IPS DF 19.7 (cell line): ENCODE measurements around the gene PTEN.

Source experiments
- DNase-seq: peaks from one replicate; pipeline ENCODE4 v3.0.0-alpha.2; 2013; ENCODE audit warnings: low read depth, low spot score

PTEN gene

DNA sequence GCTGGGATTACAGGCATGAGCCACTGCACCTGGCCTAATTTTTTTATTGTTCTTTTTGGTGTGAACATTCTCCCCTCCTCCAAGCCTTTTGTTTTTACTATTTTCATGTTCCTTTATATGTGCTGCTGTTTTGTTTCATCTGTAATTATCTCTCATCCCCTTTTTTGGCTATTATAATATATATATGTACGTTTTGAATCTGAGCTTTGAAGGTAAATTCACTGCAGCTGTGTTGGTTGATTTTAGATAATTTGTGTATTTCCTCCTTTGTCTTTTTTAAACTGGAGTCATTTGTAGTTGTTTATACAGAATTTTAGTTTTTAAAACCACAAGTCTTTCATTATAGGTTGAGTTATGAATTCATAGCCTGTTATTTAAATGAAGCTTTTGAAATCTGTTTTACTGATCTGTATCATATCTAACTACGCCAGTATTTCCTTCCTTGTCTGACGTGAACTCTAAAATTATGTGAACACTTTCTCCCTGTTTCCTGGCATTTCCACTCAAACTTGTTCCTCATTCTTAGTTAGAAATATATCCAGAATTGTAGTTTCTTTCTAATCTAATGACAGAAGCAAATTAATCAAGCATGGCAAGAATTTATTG is 54.9 kb downstream of the PTEN start:
- DNase-seq: no peak

DNA sequence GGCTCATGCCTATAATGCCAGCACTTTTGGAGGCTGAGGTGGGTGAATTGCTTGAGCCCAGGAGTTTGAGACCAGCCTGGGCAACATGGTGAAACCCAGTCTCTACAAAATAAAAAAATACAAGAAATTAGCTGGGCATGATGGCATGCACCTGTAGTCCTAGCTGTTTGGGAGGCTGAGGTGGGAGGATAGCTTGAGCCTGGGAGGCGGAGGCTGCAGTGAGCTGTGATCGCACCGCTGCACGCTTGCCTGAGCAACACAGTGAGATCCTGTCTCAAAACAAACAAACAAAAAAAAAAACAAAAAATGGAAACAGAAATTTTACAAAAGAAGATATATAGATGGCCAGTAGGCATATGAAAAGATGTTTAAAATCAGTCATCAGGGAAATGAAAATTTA is 57.1 kb downstream of the PTEN start:
- DNase-seq: no peak

DNA sequence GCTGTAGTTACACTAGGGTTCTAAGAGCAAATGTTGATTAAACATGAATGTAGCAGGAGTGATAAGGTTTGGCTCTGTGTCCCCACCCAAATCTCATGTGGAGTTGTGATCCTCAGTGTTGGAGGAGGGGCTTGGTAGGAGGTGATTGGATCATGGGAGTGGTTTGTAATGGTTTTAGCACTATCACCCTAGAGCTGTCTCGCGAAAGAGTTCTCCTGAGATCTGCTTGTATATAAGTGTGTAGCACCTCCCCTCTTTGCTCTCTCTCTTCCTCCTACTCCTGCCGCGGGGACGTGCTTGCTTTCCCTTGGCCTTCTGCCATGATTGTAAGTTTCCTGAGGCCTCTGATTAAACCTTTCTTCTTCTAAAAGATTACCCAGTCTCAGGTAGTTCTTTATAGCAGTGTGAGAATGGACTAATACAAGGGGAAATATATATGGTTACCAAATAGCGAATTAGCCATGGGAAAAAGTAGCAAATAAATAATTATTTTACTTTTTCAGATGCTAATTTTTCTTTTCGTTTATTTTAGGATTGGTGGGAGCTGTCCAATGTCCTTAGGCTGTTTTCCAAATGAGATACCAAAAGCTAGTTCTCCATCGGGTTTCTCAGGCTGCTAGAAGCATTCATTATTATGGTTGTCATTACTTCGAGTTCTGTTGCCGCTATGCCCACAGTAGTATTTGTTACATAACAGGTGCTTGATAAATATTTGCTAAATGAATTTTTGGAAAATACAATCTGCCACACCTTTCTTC is 58.7 kb downstream of the PTEN start:
- no peak for DNase-seq

DNA sequence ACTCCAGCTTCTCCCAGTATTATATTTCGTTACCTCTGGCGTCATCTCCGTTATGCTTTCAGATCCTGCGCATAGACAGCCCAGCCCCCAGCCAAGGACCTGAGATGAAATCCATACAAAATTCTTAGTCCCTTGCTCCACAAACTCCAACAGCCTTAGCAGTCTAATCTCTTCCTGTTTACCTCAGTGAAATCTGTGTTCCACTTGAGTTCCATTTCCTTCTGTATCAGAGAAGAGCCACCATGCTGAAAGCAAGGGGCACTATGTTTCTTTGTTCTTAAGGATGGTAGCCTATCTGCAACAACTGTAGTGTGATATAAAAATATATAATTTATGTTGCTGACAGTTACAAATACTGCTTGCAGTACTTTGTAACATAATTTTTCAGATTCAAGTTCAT is 59.8 kb downstream of the PTEN start:
- no peak for DNase-seq

DNA sequence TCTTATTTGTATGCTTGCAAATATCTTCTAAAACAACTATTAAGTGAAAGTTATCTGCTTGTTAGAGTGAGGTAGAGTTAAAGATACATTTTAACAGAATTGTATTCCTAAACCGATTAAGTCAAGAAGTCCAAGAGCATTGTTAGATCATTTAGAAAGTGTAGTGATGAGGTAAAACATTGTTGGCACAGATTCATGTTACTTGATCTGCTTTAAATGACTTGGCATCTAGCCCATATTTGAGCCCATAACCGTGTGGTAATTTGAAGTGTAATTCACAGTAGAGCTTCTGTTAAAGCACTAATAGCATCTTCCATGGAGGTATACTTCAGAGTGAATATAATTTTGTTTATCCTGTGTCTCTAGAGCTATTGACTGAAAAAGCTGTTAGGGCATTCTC is 62.1 kb downstream of the PTEN start:
- no peak for DNase-seq

DNA sequence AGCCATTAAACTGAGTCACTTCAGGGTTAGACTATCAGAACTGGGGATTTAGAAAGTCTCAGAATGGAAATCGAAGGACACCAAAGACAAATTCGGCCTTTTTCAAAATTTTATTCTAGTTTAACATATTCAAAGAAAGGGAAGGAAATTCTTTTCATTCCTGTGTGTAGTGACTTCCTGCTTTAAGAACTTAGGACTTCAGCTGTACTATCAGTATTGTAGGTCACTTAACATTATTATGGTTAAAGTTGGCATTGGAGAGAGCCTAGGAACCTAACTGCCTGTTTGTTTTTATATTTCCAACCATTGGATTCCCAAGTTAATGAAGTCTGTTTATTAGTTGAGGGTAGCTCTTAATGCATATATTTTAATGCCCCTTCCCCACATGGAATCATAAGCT is 63.7 kb downstream of the PTEN start:
- DNase-seq: no peak

DNA sequence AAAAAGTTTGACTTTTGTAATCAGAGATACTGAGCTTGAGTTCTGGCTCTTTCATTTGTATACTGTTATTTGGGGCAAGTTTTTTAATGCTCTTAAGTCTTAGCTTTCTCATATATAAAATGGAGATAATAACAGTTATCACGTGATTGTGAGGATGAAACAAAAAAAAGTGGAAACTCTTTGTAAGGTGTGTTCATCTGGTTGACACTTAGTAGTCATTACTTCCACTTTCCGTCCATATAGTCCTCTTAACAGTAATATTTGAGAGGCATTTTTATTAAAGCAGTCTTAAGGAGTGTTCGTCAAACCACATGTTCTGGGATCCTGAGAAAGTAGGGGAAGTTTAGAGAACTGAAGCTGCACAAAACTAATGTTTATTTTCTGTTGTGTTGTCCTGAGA is 65.6 kb downstream of the PTEN start:
- no peak for DNase-seq

DNA sequence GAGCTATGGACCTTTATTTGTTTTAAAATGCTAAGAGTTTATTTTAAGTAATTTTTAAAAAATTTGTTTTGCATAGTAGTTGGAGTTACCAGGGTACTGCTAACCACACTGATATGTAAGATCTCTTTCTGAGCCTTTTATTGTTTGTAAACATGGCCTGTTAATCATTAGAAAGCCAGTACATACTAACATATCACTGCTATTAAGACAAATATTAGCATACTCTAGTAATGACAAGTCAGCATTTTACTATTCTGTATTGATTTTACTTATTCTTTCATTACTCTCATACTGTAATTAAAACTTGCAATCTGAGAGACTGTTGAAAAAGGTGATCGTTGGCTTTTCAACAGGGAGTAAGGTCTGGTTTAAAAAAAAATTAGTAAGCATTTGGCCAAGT is 66.7 kb downstream of the PTEN start:
- DNase-seq: no peak

DNA sequence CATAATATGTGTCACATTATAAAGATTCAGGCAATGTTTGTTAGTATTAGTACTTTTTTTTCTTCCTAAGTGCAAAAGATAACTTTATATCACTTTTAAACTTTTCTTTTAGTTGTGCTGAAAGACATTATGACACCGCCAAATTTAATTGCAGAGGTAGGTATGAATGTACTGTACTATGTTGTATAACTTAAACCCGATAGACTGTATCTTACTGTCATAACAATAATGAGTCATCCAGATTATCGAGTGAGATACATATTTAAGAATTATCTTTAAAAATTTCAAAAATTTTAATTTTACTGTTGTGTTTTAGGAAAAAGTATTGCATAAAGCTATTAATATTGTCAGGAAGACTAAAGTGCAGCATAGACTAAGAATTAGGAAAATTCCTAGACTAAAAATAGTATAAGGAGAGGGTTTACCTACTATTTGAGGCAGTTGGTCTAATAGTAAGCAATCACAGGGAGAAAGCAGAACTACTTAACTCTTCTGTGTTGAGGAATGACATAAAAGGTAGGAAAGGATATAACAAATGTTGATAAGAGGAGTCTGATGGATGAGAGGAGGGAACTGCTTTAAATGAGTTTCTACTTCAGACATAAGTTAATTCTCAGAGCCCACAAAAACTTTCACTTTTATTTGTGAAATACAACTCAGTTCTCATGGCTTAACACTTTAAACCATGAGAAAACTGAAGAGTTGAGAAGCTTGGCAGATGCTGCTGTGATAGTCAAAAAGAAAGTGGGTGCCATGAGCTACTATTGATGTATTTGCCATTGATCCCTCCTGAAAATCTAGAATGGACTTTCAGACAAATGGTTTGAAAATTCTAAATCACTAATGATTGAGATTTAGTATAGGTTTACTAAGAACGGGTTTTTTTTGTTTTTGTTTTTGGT is 67.8 kb downstream of the PTEN start:
- no peak for DNase-seq

DNA sequence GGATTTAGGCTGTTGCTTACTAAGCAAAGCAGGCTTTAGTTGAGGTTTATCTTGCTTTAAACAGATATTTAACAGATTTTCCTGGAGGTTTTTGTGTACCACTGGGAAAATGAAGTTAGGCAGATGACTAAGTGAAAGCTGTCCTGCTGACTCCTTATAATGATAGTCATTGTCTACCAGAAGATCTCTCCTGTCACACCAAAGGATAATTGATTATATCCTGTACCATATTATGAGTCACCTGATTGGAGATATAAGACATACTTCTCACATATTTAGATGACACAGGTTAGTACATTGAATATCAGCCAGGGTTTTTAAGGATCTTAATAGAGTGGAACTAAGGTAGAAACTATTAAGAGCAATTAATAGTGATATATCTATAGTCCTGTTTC is 68.4 kb downstream of the PTEN start:
- no peak for DNase-seq

DNA sequence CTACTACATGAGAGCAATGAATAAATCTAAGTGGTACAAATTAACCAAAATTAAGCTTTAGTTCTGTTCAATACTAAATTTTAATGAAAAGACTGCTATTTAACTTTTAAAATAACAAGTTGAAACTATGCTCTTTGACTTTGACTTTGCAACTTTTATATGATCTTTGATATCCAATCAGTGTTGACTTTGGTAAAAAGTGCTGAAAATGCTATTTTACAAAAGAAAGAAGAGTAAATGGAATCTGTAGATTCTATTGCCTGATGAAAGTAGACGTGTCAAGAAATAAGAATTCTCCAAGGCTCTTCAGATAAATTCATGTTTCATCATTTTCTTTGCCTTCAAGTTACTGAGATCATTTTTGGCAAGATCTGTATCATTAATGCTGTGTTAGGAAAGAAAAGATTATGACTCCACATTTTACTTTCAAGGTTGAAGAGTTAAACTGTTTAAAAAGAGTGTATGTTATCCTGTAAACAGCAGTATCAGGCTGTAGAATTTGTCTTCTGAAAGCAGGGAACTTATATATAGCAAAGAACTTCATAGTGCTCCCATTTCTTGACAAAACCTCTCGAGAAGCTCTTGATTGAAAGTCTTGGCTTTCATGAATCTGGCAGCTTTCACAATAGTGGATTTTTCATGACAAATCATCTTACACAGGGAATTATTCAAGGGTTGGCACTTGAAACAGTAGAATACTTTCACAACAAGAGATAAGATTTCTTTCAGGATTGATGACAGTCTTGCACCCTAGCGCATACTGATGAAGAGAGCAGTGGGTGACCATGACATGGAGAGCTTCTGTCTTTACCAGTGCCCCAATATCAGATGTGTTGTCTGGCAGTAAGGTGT is 72.1 kb downstream of the PTEN start:
- no peak for DNase-seq

DNA sequence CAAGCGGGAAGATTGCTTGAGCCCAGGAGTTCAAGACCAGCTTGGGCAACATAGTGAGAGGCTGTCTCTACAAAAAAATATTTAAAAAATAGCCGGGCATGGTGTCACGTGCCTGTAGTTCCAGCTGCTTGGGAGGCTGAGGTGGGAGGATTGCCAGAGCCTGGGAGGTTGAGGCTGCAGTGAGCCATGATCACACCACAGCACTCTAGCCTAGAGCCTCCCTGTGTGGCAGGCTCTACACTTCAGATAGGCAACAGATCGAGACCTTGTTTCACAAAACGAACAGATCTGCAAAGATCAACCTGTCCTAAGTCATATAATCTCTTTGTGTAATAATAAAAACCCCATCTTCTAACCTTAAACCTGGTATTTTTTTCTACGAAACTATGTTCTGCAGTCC is 76.8 kb downstream of the PTEN start:
- DNase-seq: no peak

DNA sequence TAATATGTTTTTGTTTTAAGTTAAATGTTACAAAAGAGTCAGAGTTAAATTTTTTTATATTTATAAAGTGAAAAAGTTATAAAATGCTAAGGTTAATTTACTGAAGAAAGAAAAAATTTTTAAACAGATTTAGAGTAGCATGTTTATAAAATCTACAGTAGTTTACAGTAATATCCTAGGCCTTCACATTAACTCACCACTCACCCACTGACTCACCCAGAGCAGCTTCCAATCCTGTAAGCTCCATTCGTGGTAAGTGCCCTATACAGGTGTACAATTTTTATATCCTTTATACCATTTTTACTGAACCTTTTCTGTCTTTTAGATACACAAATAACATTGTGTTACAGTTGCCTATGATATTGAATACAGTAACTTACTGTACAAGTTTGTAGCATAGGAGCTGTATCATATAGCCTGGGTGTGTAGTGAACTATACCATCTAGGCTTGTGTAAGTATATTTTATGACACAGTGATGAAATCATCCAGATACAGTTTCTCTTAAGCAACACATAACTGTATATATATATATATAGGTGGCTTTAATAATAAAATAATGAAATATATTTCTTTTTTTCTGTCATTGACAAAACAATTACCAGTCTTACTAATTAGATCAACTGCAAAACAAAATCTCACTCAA is 79.6 kb downstream of the PTEN start:
- DNase-seq: no peak

DNA sequence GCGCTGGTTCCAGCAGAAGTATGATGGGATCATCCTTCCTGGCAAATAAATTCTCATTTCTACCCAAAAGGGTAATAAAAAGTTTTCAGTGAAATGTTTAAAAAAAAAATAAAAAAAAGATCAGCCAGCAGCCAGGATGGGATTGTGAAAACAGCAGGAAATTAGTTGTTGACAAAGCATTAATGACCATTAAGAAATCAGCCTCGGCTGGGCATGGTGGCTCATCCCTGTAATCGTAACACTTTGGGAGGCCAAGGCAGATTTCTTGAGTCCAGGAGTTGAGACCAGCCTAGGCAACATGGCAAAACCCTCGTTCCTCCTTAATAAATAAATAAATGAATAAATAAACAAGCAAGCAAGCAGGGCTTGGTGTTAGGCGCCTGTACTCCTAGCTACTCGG is 82.6 kb downstream of the PTEN start:
- no peak for DNase-seq

DNA sequence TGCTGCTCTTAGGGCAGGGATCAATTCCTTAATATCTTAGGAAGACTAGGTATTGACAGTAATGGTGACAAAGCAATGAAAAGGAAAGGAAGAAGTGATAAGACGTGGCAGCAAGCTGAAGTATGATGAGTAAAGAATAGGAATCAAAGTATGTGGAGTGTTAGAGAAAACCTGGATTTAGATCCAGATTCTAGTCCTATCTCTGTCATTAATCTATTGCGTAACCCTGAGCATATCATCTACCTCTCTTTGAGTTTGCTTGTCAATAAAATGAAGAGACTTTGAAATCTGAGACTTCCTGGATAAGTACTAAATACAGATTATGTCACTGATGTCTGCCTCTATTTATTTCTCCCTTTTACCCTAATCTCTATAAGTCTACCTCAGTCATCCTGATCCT is 89.2 kb downstream of the PTEN start:
- DNase-seq: no peak

DNA sequence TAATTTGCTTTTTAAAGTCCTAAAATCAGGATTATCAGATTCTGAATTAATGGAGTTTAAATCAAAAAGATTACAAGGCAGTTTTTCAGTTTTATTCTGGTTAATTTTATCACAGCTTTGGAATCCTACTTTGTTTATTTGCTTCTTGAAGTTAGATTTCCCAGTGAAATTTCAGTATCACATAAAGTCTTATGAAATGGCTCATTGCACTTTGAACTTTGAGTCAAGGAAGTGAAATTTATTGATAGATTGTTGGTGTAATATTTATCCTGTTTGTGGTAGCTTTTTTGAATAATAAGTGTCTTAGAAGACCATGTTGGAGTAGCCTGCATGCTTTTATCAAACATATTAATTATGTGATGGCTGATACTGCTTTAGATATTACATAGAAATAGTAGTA is 92.6 kb downstream of the PTEN start:
- no peak for DNase-seq

DNA sequence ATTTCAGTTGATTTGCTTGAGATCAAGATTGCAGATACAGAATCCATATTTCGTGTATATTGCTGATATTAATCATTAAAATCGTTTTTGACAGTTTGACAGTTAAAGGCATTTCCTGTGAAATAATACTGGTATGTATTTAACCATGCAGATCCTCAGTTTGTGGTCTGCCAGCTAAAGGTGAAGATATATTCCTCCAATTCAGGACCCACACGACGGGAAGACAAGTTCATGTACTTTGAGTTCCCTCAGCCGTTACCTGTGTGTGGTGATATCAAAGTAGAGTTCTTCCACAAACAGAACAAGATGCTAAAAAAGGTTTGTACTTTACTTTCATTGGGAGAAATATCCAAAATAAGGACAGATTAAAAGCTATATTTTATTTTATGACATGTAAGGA is 94.3 kb downstream of the PTEN start:
- no peak for DNase-seq

DNA sequence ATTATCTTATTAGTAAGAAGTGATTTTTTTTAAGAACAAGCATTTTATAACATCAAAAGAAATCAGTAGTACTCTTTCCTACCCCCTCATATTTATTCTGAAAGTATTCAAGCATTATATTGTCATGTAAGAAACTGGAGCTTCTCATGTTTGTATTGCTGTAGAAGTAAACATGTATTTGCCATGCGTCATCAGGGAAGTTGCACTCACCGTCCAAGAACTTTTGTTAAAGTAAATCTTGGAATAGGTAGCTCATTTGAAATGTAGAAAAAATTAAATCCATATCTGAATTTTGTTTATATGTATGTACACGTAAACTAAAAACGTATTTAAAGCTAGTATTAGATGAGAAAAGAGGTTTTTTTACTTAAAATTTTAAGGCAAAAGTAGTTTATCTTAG is 96.8 kb downstream of the PTEN start:
- no peak for DNase-seq

DNA sequence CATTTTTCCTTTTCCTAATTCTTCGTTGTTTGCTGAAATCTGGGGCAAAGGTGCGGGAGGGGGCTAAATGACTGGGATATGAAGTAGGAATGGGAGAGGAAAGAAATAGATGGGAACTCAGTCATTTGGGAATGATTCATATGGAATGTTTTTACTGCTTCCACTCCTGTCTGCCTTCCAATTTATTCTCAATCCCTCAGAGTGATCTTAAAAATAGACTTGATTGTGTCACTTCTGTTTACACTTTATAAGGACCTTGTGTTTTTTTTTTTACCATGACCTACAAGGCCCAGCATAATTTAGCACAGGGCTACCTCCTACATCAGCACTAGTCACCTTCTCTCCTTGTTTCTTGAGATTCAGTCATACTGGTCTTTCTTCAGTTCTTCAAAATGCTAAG is 97.9 kb downstream of the PTEN start:
- DNase-seq: no peak

DNA sequence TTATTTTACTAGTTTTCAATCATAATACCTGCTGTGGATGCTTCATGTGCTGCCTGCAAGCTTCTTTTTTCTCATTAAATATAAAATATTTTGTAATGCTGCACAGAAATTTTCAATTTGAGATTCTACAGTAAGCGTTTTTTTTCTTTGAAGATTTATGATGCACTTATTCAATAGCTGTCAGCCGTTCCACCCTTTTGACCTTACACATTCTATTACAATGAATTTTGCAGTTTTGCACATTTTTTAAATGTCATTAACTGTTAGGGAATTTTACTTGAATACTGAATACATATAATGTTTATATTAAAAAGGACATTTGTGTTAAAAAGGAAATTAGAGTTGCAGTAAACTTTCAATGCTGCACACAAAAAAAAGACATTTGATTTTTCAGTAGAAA is 103.0 kb downstream of the PTEN start:
- DNase-seq: no peak

DNA sequence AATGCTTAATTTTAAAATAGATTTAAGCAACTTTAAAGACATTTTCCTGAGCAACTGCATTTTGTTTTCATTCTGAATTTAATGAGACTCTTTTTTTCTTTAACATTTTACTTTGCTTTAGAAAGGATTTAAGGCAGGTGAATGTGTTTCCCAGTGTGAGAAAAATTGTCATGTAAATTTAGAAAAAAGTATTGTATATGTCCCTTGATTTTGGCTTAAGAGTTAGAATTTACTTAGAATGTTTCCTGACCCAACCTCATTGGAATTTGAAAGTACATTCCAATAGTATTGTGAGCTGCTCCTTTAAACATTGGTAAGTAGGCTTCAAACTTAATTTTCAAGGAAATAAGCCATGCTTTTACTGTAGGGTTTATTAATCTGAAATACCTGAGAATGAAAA is 110.2 kb downstream of the PTEN start:
- DNase-seq: peak; percentile 61
